Measurements from ENCODE around the gene PTPN6.

PTPN6 gene

GRCh38 chr12:6975297-6976032, 24.3 kb downstream of the PTPN6 start:
- no peak for DNase-seq

- DNase-seq = no peak
These were observed 26.5 kb downstream of the PTPN6 start for GRCh38 chr12:6977653-6978052.

- DNase-seq = no peak
These were observed 27.0 kb downstream of the PTPN6 start for GRCh38 chr12:6978188-6978587.

- no peak for DNase-seq
These were observed 27.5 kb downstream of the PTPN6 start for GRCh38 chr12:6978611-6979011.

- no peak for DNase-seq
These were observed 27.9 kb downstream of the PTPN6 start for GRCh38 chr12:6979021-6979420.

GRCh38 chr12:6979453-6979852, 28.3 kb downstream of the PTPN6 start:
- DNase-seq = no peak

- no peak for DNase-seq
These were observed 28.9 kb downstream of the PTPN6 start for GRCh38 chr12:6980075-6980474.

DNA sequence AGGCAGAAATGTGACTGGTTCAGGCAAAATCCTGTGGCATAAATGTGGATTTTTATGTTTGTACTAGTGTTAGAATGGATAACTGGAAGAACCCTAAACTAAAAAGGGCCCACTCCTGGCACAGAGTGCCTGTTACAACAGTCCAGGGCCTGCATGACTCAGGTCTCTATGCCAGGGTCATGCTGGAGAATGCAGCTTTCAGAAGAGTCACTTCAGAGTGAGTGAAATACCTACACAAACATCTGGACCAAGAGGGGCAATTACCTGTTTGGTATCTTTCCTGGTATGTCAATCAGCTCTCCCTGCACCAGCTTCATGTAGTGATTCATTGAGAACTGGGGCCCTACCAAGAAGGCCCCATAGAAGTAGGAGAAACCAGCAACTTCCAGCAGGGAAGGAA, 29.6 kb downstream of the PTPN6 start:
- no peak for DNase-seq

GRCh38 chr12:6981152-6982052, 30.2 kb downstream of the PTPN6 start:
- DNase-seq = no peak

GRCh38 chr12:6982532-6982931, 31.4 kb downstream of the PTPN6 start:
- no peak for DNase-seq

GRCh38 chr12:6987956-6988553, 36.9 kb downstream of the PTPN6 start:
- no peak for DNase-seq

- no peak for DNase-seq
These were observed 44.9 kb downstream of the PTPN6 start for GRCh38 chr12:6996040-6996441.

- no peak for DNase-seq
These were observed 47.7 kb downstream of the PTPN6 start for GRCh38 chr12:6998715-6999451.

DNA sequence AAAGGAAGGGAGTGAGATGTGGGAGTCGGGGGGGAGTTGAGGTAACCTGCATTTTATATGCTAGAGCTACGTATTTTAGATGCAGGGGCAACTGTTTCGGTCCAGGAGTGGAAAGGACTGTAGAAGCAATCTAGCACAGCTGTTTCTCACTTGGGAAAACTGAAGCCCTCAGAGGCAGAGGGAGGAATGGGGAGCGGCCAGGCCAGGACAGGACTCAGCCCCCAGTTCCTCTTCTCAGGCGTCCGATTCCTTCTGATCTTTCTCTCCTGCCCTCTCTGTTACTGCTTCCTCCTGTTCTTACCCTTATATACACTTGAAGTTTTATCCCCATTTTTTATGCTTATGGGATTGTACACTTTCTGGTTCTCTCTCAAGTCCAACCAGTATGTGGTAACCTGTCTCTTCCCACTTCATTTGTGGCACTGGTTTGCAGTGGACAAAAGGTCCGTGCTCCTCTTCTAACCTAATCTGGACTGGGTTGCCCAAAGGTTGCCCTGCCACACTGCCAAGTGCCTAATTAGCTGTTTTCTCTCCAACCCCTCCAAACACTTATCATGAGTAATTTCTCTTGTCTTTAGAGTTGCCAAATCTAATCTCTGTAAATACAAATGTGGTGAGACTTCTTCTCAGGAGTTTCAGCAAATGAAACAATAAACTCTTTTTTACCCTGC, 50.9 kb downstream of the PTPN6 start:
- DNase-seq = no peak

DNA sequence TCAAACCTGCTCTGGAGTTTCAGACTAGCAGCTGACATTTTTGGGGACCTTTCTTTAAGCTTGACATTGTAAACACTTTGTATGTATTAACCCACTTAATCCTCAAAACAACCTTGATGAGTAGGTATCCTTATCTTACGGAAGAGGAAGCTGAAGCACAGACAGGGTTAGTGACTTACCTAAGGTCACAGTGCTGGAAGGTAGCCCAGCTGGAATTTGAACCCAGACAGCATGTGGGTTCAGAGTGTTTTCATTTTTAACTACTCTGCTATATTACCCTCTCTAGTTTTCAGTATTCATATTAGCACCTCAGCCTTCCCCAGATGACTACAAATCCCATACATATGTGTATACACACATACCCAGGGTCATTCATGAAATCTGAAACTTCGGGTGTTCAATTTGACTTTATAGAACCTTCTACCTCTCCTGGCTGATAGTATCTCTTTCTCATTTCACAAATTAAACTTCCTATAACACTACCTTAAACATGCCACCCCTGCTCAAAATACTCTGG, 53.2 kb downstream of the PTPN6 start:
- no peak for DNase-seq

DNA sequence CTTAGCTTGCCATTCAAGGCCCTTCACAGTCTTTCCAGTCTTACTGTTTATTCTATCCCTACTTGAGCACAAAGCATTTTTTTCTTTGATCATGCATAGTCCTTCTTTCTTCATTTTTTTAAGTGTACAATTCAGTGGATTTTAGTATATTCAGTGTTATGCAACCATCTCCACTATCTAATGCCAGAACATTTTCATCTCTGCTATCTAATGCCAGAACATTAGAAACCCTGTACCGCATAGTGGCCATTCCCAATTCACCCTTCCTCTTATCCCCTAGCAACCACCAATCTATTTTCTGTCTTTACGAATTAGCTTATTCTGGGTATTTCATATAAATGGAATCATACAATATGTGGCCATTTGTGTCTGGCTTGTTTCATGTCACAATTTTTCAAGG, 53.7 kb downstream of the PTPN6 start:
- DNase-seq = no peak

GRCh38 chr12:7005311-7005710, 54.2 kb downstream of the PTPN6 start:
- DNase-seq = no peak

DNA sequence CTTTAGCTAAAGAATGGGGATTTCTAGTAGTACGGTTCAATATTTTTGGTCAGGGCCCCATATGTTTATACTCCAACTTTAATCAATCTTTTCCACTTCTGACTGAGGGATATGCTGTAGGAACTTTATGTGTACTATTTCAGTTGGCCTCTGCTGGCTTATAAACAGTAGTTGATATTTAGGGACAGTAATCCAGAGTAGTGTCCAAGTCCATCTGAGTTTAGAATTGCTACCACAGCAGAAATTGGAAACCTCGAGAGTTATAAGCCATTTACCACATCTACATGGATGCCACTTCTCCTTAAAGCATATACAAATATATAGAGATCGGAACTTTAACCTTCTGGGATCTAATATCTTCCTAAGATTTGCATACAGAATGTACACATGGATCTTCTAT, 55.5 kb downstream of the PTPN6 start:
- no peak for DNase-seq

GRCh38 chr12:7008864-7009263, 57.7 kb downstream of the PTPN6 start:
- no peak for DNase-seq

- no peak for DNase-seq
These were observed 58.4 kb downstream of the PTPN6 start for GRCh38 chr12:7009512-7009911.
